Endothelial cell of umbilical vein (primary cell): ENCODE measurements around the gene PTAFR. TPM values are rescaled to one million over a fixed set of nuclear protein-coding genes. Genes with fewer than 3 reads are reported as not detected.

ENCODE experiments used
- BruUV-seq: library from RNA; stranded (reverse); fragments of 400-500 nt; replicated peaks from 2 replicates; lab custom pipeline; 2021; lab: Mats Ljungman, UMichigan
- CTCF ChIA-PET: fragments of 300-600, 350-600 bp; sonication (Branson Sonifier 250); formaldehyde crosslinking; loops from one replicate; lab custom pipeline; 2021; ENCODE audit warnings: antibody characterized with exemption, inconsistent platforms; lab: Charles Lee
- POLR2A ChIA-PET: fragments of 300-600, 350-600 bp; sonication (Branson Sonifier 250); formaldehyde crosslinking; loops from one replicate; lab custom pipeline; 2021; ENCODE audit warnings: antibody characterized with exemption, inconsistent platforms; lab: Charles Lee
- DNase-seq: peaks from one replicate; pipeline ENCODE4 v3.0.0-alpha.2; 2011; ENCODE audit warnings: low read depth, low spot score
- FAIRE-seq: peaks from 2 replicates; lab custom pipeline; 2011; peaks lifted over from hg19 to GRCh38; lab: Jason Lieb, UNC
- H2AFZ ChIP-seq: 2 replicates; pipeline ENCODE4 v1.6.0; 2012; ENCODE audit warnings: low read depth, low read length, control low read depth, inconsistent platforms
- H3K27ac ChIP-seq: 2 replicates; pipeline ENCODE4 v1.5.1; 2011; ENCODE audit warnings: low read depth, mild to moderate bottlenecking, control low read depth, low read length, moderate library complexity; ENCODE audit not compliant: insufficient read depth
- H3K27me3 ChIP-seq, 2 experiments: 2 replicates each; pipeline versions ENCODE4 v1.6.0 to v1.6.1; 2011; ENCODE audit warnings: low read length in 2 of 2, mixed read lengths in 1 of 2; ENCODE audit not compliant: control insufficient read depth in 2 of 2, insufficient read depth in 2 of 2
- H3K36me3 ChIP-seq, 2 experiments: 2 replicates in 1 of 2; 3 replicates in 1 of 2; pipeline ENCODE4 v1.5.1; 2011; ENCODE audit warnings: low read length in 2 of 2, mild to moderate bottlenecking in 1 of 2, moderate library complexity in 1 of 2; ENCODE audit not compliant: control insufficient read depth in 2 of 2, insufficient read depth in 2 of 2; ENCODE audit errors: extremely low read depth in 1 of 2
- H3K4me1 ChIP-seq: 3 replicates; pipeline ENCODE4 v1.5.1; 2011; ENCODE audit warnings: mild to moderate bottlenecking, low read length; ENCODE audit not compliant: control insufficient read depth, insufficient read depth; ENCODE audit errors: extremely low read depth
- H3K4me2 ChIP-seq: 2 replicates; pipeline ENCODE4 v1.6.1; 2011; ENCODE audit warnings: low read length, control low read depth, mixed read lengths; ENCODE audit not compliant: insufficient read depth
- H3K4me3 ChIP-seq, 3 experiments: fragments of 200-600 bp in 1 of 3; sonication (generic), shearing (Covaris generic) in 1 of 3; replicated peaks in 1 of 3; 2 replicates each; pipeline ENCODE4 v1.5.1; 2011 to 2016; ENCODE audit warnings: control low read depth in 3 of 3, low read length in 3 of 3, mild to moderate bottlenecking in 2 of 3, inconsistent platforms in 1 of 3, low read depth in 1 of 3, moderate library complexity in 1 of 3; ENCODE audit not compliant: insufficient read depth in 1 of 3
- H3K79me2 ChIP-seq: 2 replicates; pipeline ENCODE4 v1.6.0; 2012; ENCODE audit warnings: low read length, inconsistent platforms; ENCODE audit not compliant: control insufficient read depth, insufficient read depth
- H3K9ac ChIP-seq: replicated peaks from 2 replicates; pipeline ENCODE3; 2011; ENCODE audit warnings: low read length, control low read depth; ENCODE audit not compliant: insufficient read depth; ENCODE audit errors: extremely low read depth
- H3K9me1 ChIP-seq: replicated peaks from 3 replicates; pipeline ENCODE4 v1.6.0; 2011; ENCODE audit warnings: mild to moderate bottlenecking, low read length; ENCODE audit not compliant: control insufficient read depth, insufficient read depth; ENCODE audit errors: extremely low read depth
- H3K9me3 ChIP-seq: replicated peaks from 2 replicates; pipeline ENCODE4 v1.5.1; 2012; ENCODE audit warnings: low read length, inconsistent platforms; ENCODE audit not compliant: control insufficient read depth, insufficient read depth
- H4K20me1 ChIP-seq: replicated peaks from 2 replicates; pipeline ENCODE3; 2011; ENCODE audit warnings: mild to moderate bottlenecking, low read length; ENCODE audit not compliant: control insufficient read depth, insufficient read depth; ENCODE audit errors: extremely low read depth
- CTCF ChIP-seq, 2 donors: IDR thresholded peaks; 1 replicate in 1 of 2; 2 replicates in 1 of 2; pipeline ENCODE4 v1.5.1; 2011; ENCODE audit warnings: low read length in 2 of 2, mild to moderate bottlenecking in 2 of 2, moderate library complexity in 2 of 2, control low read depth in 1 of 2, inconsistent platforms in 1 of 2, low read depth in 1 of 2; ENCODE audit not compliant: insufficient read depth in 1 of 2; ENCODE audit errors: extremely low read depth in 1 of 2
- EZH2 ChIP-seq: IDR thresholded peaks from 2 replicates; pipeline ENCODE4 v1.6.1; 2012; ENCODE audit warnings: borderline replicate concordance, low read depth, mild to moderate bottlenecking, moderate library complexity, low read length, inconsistent platforms; ENCODE audit not compliant: severe bottlenecking
- FOS ChIP-seq: IDR thresholded peaks from 2 replicates; pipeline ENCODE4 v1.6.1; 2011; ENCODE audit warnings: mild to moderate bottlenecking, low read length, moderate library complexity, borderline replicate concordance; ENCODE audit not compliant: insufficient read depth
- GATA2 ChIP-seq: IDR thresholded peaks from 2 replicates; pipeline ENCODE4 v1.7.0; 2011; ENCODE audit warnings: low read depth, mild to moderate bottlenecking, moderate library complexity, mixed read lengths, low read length; ENCODE audit not compliant: insufficient read length, insufficient read depth
- JUN ChIP-seq: IDR thresholded peaks from 2 replicates; pipeline ENCODE4 v1.6.1; 2011; ENCODE audit warnings: borderline replicate concordance, low read depth; ENCODE audit not compliant: insufficient read length, insufficient read depth
- MAX ChIP-seq: IDR thresholded peaks from 2 replicates; pipeline ENCODE4 v1.6.1; 2011; ENCODE audit not compliant: insufficient read depth, insufficient read length
- POLR2AphosphoS5 ChIP-seq: IDR thresholded peaks from 2 replicates; pipeline ENCODE4 v1.6.1; 2012; ENCODE audit warnings: low read depth, mild to moderate bottlenecking, control low read depth, low read length, moderate library complexity; ENCODE audit not compliant: insufficient read depth
- dilution Hi-C: fragments of 300-500 bp; cut with MboI; formaldehyde crosslinking; loops from one replicate; pipeline ENCODE4 v1.15.0; 2019; ENCODE audit warnings: low sequenced_read_pairs; ENCODE audit not compliant: extremely low pct_ligation_motif_present
- intact Hi-C: fragments of 100-400 bp; cut with micrococcal nuclease; formaldehyde crosslinking; loops from one replicate; pipeline ENCODE4 v1.10.0; 2022
- polyA plus RNA-seq, 4 experiments: library from polyadenylated mRNA; depleted of rRNA in 3 of 4; stranded (reverse) in 3 of 4; unstranded in 1 of 4; fragments of >200 nt; gene quantifications; 2 replicates each; pipeline versions ENCODE4 v1.2.1 to v1.2.3, GENCODE V29; 2011 to 2012; ENCODE audit warnings: missing spikeins in 1 of 4
- total RNA-seq: library from RNA; stranded (reverse); gene quantifications from 2 replicates; pipeline ENCODE4 v1.2.3, GENCODE V29; 2021

PTAFR gene
- total and polyA plus RNA-seq, 2 donors (not counting 3 experiments of a cell fraction or from before 2014, with no cell fraction given) = 0.20 to 0.32 TPM

DNA sequence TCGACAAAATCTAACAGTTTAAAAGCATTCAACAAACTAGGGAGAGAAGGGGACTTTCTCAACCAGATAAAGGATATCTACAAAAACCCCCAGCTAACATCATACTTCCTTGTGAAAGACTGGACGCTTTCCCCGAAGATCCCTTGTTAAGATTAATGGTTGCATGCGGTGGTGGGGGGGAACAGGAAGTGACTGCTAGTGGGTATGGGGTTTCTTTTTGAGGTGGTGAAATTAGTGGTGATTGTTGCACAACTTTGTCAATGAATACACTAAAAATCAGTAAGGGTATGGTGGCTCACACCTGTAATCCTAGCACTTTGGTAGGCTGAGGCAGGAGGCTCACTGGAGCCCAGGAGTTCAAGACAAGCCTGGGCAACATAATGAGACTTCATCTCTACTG is 61.2 kb downstream of the PTAFR start:
- H3K9me1 ChIP-seq = no peaks in the 10 kb centered on the region
- no peak overlapping the region for H3K9ac ChIP-seq
- dilution Hi-C loops (no loop called here), intact Hi-C loops (no loop called here)
- H3K9me3 ChIP-seq = no peaks in the 10 kb centered on the region
- ChIA-PET POLR2A (no interaction called here), CTCF (interaction anchor here (1.8 kb wide), 1 partner anchor 94 kb away, joined by 5 read pairs; no protein-coding TSS in a partner anchor)
- no peak overlapping the region for H3K4me2 ChIP-seq
- H3K27me3 ChIP-seq = no peaks in the 10 kb centered on the region
- H3K4me3 ChIP-seq = no peak overlapping the region
- DNase-seq (no peak), FAIRE-seq (peak; percentile 28)
- peaks cover 20% of the 10 kb centered on the region for H3K4me1 ChIP-seq
- H2AFZ ChIP-seq = no peak overlapping the region
- no peaks in the 10 kb centered on the region for H4K20me1 ChIP-seq
- no TSS peak for BruUV-seq
- TF ChIP-seq CTCF (IDR thresholded peaks at IDR 0.05; ENCODE audit: extremely low read depth in 1 of 2, insufficient read depth in 1 of 2, low read depth in 1 of 2, low read length in 2 of 2) (no peak), MAX (no peak), POLR2AphosphoS5 (no peak), EZH2 (no peak), GATA2 (no peak), JUN (no peak), FOS (no peak)
- no peaks in the 10 kb centered on the region for H3K79me2 ChIP-seq
- no peaks in the 10 kb centered on the region for H3K36me3 ChIP-seq
- H3K27ac ChIP-seq = no peak overlapping the region
